ENCODE measurements around the gene HBG2. TPM values are rescaled to one million over a fixed set of nuclear protein-coding genes. Genes with fewer than 3 reads are reported as not detected.

The HBG2 gene
- total RNA-seq, 4 donors from 2014 or later, result not detected

DNA sequence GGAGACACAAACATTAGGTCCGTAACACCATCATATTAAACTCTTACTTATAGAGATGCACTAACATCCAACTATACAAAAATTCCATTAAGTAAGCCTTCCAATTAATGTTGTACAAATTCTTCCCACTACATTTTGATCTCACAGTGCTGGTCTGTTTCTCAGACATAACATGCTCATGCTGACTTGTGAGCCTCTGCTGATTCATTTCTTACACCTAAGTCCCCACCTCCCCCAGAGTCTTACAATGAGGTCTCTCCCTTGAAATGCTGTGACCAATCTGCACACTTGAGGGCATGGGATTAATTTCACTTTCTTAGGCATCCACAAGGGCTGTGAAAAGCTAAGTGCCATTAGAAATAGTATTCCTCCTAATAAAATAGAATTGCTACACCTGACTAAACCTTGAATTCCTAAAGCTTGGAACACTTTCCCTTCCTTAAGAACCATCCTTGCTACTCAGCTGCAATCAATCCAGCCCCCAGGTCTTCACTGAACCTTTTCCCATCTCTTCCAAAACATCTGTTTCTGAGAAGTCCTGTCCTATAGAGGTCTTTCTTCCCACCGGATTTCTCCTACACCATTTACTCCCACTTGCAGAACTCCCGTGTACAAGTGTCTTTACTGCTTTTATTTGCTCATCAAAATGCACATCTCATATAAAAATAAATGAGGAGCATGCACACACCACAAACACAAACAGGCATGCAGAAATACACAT is 6.9 kb downstream of the HBG2 start:
- Histone ChIP-seq H3K27me3 (no peaks in the 10 kb centered on the region), H3K27ac (no peak overlapping the region), H3K4me3 (replicated peaks in 1 of 3) (no peak overlapping the region), H3K9me3 (no peaks in the 10 kb centered on the region), H3K36me3 (no peaks in the 10 kb centered on the region), H3K4me1 (no peaks in the 10 kb centered on the region)
- 84 to 91% methylated on average over 3 of the region's 3 CpGs for WGBS, 2 donors
- no peak for DNase-seq
- TF ChIP-seq POLR2A (IDR thresholded peaks at IDR 0.05), result no peak
- intact Hi-C loops (cut with DNase I), result no loop called here

DNA sequence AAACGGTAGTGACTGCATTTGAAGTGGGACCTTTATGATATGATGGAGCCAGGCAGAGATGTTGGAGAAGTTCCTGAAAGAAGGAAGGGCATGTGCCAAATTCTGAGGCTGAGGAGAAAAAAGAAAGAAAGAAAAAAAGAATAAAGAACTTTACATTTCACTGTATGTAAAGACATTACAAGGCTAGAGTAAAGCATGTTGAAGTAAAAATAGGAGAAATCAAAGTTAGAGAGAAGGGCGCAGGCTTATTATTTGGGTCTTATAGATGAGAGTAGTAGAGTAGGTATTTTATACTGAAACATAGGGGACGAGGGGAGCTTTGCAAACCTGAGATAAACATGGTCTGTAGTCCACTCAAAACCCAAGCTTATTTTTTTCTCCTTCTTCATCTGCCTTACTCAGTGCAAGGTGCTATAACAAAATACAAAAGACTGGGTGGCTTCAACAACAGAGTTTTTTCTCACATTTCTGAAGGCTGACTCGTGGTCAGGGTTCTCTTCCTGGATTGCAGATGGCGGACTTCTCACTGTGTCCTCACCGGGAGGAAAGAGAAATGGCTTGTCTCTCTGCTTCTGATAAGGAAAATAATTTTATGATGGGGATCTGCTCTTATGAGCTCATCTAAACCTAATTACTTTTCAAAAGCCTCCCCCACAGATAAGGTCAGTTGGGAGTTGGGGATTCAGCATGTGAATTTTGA is 7.7 kb downstream of the HBG2 start:
- no peak overlapping the region for H3K27ac ChIP-seq
- H3K36me3 ChIP-seq, result no peaks in the 10 kb centered on the region
- intact Hi-C loops (cut with DNase I), result no loop called here
- TF ChIP-seq POLR2A (IDR thresholded peaks at IDR 0.05), result no peak
- TF ChIP-seq, protein P1, sequence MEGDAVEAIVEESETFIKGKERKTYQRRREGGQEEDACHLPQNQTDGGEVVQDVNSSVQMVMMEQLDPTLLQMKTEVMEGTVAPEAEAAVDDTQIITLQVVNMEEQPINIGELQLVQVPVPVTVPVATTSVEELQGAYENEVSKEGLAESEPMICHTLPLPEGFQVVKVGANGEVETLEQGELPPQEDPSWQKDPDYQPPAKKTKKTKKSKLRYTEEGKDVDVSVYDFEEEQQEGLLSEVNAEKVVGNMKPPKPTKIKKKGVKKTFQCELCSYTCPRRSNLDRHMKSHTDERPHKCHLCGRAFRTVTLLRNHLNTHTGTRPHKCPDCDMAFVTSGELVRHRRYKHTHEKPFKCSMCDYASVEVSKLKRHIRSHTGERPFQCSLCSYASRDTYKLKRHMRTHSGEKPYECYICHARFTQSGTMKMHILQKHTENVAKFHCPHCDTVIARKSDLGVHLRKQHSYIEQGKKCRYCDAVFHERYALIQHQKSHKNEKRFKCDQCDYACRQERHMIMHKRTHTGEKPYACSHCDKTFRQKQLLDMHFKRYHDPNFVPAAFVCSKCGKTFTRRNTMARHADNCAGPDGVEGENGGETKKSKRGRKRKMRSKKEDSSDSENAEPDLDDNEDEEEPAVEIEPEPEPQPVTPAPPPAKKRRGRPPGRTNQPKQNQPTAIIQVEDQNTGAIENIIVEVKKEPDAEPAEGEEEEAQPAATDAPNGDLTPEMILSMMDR (IDR thresholded peaks at IDR 0.05), result no peak
- no peak overlapping the region for H3K4me3 ChIP-seq (replicated peaks in 1 of 3)
- 70 to 75% methylated on average over 6 of the region's 6 CpGs for WGBS, 2 donors
- H3K9me3 ChIP-seq, result no peaks in the 10 kb centered on the region
- H3K27me3 ChIP-seq, result no peaks in the 10 kb centered on the region
- no peaks in the 10 kb centered on the region for H3K4me1 ChIP-seq
- no peak for DNase-seq

DNA sequence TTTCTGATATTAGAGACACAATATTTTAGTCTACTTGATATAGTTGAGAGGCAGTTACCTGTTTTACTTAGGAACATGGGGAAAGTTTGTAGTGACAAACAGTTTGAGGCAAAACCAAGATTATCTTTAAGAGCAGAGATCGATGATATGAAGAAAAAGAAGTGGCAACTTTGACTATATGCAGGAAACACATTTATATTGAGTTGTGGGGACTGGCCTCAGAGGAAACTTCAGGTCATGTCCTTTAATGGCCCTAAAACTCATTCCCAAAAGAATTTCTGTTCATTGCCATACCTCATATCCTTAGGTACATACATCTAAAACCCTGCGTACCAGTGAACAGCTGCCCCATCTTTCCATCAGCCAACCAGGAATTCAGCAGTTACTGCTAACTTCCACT is 9.4 kb downstream of the HBG2 start:
- no peaks in the 10 kb centered on the region for H3K36me3 ChIP-seq
- H3K27ac ChIP-seq, result no peak overlapping the region
- WGBS, 2 donors, result 74 to 86% methylated on average over 2 of the region's 2 CpGs
- H3K4me1 ChIP-seq, result no peaks in the 10 kb centered on the region
- DNase-seq, result no peak
- no peaks in the 10 kb centered on the region for H3K27me3 ChIP-seq
- no peak overlapping the region for H3K4me3 ChIP-seq (replicated peaks in 1 of 3)
- intact Hi-C loops (cut with DNase I), result no loop called here
- no peak for TF ChIP-seq POLR2A (IDR thresholded peaks at IDR 0.05)
- TF ChIP-seq, protein P1 (IDR thresholded peaks at IDR 0.05), result no peak
- no peaks in the 10 kb centered on the region for H3K9me3 ChIP-seq

DNA sequence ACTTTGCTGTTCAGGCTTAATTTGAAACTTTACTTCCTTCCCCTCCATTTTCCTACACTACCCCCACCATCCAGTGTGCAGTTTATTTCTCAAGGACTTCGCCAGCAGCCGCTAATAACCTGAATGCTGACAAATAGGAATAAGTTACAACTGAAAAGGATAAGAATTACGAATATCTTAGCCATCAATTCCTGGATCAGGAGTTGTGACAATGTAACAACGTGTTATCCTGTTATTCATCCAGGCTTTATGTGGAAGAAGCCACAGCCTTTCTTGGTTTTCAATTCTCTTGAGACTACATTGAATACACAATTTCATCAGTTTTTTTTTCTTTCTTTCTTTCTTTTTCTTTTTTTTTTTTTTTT is 10.8 kb downstream of the HBG2 start:
- Histone ChIP-seq H3K27me3 (no peaks in the 10 kb centered on the region), H3K9me3 (no peaks in the 10 kb centered on the region), H3K27ac (no peak overlapping the region), H3K4me3 (replicated peaks in 1 of 3) (no peak overlapping the region), H3K4me1 (no peaks in the 10 kb centered on the region), H3K36me3 (no peaks in the 10 kb centered on the region)
- WGBS, 2 donors, result 82 to 83% methylated on average over 4 of the region's 4 CpGs
- TF ChIP-seq, protein P1 (IDR thresholded peaks at IDR 0.05), result no peak
- TF ChIP-seq POLR2A (IDR thresholded peaks at IDR 0.05), result no peak
- intact Hi-C loops (cut with DNase I), result no loop called here
- DNase-seq, result no peak

DNA sequence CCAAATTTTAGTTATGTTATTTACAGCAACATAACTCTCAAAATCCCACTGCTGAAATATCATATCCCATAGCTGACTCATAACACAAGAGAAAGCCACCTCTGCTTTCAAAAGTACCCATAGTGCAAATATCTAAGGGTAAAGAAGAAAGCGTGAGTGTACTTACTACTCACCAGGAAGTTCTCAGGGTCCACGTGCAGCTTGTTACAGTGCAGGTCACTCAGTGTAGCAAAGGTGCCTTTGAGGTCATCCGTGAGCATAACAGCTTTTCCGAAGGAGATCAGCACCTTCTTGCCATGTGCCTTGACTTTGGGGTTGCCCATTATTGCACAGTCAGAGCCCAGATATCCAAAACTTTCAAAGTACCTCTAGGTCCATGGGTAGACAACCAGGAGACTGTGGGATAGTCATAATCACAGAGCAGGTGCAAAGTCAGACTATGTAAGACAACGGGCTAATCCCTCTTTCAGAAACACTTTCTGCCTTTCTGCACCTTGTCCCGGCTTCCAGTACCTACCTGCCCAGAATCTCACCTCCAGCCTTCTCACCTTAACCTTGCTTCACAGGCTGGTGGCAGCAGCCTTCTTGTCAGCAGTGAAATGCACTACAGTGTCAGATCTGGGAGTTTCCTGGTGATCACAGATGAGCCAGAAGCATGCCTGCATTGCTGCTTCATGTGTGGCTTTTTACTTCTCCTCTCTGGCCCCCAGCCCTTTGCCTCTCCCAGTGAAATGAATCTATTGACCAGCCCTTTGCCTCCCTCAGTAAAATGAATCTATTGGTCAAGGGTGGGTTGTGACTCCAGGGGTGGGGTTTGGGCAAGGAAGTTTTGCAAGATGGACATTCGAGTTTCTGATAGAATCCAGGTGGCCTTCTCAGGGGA is 11.4 kb downstream of the HBG2 start:
- no peak for TF ChIP-seq POLR2A (IDR thresholded peaks at IDR 0.05)
- TF ChIP-seq, protein P1 (IDR thresholded peaks at IDR 0.05), result no peak
- no peaks in the 10 kb centered on the region for H3K36me3 ChIP-seq
- intact Hi-C loops (cut with DNase I), result no loop called here
- H3K27me3 ChIP-seq, result no peaks in the 10 kb centered on the region
- H3K4me1 ChIP-seq, result no peaks in the 10 kb centered on the region
- WGBS, 2 donors, result 76 to 79% methylated on average over 7 of the region's 7 CpGs
- no peak overlapping the region for H3K4me3 ChIP-seq (replicated peaks in 1 of 3)
- H3K9me3 ChIP-seq, result no peaks in the 10 kb centered on the region
- no peak for DNase-seq
- H3K27ac ChIP-seq, result no peak overlapping the region

Data from thyroid gland (tissue), 4 donors.